NOMO-1 treated with dmso at 0.1 percent for 144 hours (cell line): ENCODE results near the gene ABLIM2.

ENCODE experiments used
- DNase-seq: peaks from one replicate; lab custom pipeline; 2025; ENCODE audit not compliant: unreplicated experiment; lab: John Stamatoyannopoulos, UW

ABLIM2 gene

DNA sequence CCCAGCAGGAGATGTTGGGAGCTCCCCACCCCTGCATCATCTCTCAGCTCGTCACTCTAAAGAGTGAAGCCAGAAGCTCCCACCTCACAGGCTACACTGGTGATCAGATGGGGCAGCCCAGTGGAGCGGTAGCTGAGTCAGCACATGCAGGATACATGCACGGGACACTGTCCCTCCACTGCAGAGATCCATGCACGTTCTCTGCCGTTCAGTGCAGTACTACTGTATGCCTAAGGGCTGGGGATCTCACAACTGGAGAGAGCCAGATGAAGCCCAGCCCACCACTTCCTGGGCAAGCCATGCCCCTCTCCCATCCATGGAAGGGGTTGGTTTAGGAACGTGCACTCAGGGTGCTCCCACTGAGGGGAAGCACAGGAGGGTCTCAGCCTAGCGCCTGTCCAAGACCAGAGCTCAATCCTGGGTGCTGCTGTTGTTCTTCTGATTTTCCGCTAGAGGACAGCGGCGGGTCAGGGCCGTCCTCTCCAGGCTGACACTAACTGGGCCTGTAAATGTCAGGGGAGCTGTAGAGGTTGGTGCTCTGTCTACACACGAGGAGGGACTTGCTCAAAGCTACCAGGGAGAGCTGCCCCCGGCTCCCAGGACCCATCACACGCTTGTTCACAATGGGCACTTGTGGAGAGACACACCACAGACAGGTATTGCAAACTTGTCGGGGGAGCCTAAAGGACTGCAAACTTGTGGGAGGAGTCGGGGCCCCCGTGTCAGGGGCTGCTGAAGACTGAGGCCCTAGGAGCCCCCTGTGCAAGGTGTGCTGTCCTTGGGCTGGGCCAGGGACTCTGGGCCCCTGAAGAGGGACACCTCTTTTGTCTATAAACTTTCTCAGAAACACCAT is 18.2 kb upstream of the ABLIM2 start:
- peak; percentile 67 for DNase-seq

DNA sequence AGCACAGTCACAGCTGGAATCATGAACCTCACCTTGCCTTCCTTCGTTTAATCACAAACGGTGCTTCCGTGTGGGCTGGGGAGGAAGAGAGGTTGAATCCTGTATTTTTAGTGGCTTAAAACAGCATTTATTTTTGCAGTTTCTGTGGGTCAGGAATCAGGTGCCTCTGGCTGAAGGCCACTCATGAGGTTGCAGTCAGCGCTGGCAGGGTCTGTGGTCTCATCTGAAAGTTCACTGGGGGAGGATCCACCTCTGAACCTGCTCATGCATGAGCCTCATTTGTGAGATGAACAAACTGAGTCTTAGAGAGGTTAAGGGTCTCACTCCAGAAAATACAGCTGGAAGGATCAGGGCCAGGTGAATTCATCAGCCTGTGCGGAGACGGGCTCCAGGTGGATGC is 17.1 kb upstream of the ABLIM2 start:
- DNase-seq, result no peak

DNA sequence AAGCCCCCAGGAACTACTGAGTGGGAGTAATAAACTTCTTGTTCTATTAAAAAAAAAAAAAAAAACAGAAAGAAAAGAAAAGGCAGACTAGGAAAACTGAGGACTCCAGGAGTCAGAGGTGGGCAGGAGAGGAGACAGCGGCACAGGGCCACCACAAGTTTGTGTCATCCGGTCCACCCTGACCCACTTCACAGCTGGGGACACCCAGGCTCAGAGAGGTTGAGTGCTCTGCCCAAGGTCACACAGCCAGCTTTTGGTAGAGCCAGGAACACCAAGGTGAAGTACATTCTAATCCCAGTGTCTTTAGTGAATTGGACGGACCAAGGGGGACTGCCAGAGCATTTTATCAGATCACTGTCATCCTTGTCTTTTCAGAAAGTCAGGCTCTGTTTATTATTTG is 16.4 kb upstream of the ABLIM2 start:
- no peak for DNase-seq

DNA sequence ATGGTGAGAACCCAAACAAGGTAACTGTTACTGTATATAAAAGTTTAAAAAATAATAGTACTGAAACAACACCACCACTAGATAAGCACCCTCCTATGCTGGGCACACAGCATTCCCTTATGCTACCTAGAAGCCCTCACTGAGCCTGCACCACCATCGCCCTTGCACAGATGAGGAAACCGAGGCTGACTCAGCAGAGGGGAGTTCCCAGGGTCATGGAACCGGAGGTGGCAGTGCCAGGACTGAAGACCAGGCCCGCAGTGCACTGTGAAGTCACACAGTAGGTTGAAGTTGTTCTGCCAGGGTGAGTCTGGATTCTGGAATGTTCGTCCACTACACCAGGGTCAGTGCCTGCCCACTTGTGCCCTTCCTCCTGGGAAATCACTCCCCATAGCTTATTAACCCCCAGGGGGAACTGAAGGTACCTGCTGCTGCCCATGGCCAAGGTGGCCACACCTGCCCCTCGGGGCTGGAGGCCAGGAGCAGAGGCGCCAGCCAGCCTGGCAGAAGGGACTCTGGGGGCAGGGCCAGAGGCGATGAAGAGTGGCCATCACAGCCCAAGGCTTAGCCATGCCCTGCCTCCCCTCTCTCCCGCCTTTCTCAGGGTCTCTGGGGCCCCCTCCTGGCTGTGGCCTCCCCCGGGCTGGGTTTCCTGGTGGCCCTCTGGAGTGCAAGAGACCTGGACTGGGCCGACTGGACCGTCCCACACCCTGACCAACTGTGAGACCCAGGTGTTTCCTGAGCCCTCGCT is 15.1 kb upstream of the ABLIM2 start:
- no peak for DNase-seq

DNA sequence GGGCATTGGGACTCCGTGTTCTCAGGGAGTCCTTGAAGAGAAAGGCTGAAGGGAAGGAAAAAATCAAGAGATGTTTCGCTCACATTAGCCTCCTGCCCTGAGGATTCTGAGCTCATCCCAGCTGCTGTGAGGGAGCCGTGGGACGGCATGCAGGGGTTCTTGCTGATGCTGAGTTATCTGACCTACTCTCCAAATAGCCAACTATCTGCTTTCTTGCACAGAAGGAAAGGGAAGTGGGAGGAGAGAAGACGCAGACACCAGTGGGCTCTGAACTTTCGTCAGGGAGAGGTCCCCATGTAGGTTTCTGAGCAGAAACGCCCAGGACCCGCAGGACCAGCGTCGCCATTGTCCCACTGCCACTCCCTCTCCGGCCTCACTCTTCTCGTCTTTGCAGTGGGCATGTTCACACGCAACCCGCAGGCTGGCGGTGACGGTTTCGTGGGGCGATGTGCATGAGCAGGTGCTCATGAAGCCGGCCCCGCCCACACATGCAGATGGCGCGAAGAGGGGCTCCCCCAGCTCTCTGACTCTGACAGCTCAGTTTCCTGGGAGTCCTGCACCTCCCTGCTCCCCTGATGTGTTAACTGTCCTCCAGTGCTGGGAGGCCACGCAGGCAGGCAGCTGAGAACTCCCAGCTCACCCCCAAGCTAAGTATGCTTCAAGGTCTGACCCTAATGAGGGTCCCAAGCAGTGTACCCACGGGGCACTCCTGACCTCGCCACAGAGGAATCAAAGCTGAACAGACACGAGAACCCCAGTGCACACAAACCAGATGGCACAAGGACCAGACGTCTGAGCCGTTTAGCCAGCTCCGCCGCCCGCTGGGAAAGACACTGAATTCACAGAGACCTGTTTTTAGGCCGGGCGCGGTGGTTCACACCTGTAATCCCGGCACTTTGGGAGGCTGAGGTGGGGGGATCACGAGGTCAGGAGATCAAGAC is 13.6 kb upstream of the ABLIM2 start:
- DNase-seq, result no peak

DNA sequence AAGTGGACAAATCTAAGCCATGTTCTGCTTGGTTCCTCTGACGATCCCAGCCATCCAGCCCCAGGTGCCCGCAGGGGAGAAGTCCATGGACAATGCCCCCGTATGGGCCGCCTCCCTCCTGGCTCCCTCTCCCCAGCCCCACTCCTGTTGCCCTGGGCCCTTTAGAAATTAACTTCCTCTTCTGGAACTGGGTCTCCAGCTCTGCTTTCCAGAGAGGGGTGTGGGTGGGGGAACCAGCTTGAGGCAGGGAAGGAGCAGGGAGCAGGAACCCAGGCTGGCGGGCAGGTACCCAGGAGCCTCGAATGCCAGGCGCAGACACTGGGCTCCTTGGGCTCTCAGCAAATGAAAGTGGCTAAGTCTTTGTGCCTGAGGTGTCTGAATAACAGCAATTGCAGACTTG is 12.7 kb upstream of the ABLIM2 start:
- no peak for DNase-seq

DNA sequence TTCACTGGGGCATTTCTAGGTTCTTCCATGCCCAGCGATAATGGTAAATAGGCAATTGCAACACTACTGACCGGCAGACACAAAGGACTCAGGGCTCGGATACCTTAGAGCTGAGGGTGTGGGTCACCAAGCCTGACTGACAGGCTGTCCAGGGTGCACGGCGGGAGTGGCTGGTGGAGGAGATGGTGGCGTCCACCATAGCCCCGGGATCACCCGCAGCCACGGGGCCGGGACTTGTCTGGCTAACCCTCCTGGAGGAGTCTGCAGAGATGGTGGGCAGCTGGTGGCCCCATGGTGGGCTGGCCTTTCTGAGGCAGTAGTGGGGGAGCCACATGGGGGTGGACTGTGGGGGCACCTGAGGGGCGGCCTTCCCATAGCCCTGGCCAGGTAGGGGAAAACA is 11.7 kb upstream of the ABLIM2 start:
- DNase-seq, result no peak

DNA sequence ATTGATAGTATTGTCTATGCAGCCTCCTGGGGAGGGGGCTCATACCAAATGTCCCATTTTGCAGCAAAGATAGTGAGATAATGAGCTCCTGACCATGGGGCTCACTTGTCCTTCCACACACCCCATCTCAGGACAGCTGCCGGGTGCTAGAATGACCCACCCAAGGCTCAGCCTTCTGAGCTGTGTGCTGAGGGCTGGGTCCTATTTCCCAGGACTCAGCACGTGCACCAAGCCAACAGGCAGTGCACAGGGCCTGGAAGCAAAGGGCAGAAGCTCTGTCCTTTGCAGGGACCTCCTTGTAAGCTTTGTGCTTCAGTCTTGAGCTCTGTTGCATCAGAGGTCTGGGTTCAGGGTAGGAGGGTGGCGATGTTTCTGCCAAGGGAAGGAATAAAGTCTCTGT is 11.2 kb upstream of the ABLIM2 start:
- no peak for DNase-seq

DNA sequence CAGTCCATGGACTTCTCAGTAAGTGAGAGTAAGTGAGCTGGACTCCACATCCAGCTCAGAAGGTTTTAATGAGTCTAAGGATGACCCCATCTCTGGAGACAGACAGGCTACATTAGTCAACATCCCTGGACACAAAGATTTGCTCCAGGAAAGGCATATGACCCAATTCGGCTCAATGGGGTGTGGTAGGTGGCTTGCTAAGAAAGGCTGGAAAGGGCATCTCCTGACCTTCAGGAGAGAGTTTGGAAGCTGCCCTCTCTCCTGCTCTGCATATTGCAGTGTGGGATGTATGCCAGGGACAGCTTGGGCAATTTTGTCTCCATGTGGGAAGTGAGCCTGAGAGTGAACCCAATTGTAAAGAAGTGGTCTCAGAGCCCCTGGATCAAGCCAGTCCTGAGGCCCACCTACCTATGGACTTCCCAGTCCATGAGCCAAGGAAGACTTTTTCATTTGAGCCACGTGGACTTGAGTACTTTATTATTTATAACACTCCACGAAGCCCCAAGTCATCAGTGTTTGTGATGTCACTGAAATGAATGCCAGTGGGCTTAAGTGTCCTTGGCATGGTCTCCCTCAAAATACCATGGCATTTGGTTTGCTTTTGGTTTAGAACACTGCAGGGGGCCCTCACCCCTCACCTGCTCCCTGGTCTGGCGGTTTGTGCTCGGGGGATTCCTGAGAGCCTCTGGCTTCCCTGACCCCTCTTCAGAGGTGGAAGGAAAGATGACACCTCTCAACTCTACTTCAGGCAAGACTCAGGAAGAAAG is 10.4 kb upstream of the ABLIM2 start:
- no peak for DNase-seq

DNA sequence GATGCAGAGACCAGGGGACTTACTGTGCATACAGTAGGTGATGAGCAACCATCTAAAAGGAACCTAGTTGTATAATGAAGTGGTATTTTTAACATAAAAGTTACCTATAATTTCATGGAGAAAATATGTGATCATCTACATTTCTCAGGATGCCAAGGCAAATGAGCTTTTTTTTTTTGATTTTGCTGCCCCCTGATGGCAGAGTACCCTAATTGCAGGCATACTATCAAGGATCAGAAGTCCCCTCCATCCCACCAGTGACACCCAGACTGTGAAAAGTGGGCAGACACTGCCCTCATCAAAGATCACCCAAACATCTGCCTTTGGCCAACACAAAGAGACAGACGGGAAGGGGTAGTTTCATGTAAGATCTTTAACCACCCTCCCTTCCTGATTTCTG is 9.6 kb upstream of the ABLIM2 start:
- no peak for DNase-seq

DNA sequence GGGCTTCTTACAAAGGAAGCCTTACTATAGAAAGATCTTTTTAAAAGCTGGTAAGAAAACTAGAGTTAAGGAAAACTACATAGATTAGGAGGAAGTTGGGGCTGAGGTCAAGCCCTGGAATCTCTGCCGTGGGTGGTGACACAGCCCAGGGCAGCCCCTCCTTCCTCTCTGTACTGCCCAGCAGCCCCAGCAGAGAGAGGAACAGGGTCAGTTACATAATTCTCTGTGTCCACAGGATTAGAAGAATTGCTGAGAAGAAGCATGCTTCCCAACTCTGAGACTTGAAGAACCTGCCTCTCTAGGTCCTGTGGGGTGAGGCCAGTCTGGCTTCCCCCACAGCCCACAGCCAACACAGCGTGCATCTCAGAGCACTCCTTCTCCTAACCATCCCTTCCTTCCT is 9.2 kb upstream of the ABLIM2 start:
- peak; percentile 25 for DNase-seq

DNA sequence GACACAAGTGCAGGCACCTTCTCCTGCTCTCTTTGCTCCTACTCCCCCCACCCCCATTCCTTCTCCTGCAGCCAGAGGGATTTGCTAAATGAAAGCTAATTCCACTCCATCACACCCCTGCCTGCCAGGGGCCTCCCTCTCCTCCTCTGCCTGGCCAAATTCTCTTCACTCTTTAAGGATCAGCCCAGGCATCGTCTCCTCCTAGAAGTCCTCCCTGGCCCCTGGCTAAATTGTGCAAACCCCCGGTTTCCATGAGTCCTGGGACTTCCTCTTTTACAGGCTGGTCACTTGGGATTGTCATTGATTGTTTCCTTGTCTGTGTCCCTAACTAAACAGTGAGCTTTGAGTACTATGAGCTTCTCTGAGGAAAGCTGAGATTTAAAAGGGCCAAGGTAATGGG is 8.7 kb upstream of the ABLIM2 start:
- DNase-seq, result no peak

DNA sequence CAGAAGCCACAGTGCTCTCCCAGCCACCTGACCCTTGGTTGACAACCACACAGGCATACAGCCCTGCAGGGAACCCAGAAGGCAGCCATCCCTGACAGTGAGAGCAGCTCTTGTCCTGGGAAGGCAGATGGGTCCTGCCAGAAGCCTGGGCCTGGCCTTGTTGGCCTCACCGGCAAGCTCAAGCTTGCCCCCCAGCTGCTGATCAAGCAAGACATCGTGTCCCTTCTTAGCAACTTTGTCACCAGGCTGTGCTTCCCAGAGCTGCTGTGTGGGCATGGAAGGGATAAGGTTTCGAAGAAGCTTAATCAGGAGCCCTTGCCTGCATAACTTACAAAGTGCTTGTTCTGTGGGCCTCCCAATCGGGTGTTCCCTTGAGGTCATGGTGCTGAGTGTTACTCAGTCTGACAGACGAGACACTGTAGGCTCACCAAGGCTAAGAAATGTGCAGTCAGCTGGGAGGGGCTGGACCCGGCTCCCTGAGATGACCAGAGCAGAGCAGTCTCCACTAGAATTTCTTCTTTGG is 6.8 kb upstream of the ABLIM2 start:
- DNase-seq, result no peak

DNA sequence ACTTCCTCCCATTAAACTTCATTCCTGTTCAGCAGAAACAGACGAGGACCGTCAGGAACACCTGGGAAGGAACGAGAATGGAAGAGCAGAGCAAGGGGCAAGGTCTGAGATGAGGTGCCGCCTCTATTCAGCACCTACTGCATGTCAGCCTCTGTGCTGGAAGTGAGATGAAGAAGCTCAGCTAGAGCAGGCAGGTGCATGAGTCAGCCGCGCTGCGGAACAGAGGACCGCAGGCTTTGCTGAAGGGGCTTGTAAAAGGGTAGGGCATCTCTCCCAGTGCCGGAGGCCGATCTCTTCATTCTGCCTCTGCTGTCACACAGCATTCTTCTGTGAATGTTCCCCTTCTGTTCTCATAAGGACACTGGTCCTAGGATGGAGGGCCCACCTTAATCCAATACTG is 6.1 kb upstream of the ABLIM2 start:
- DNase-seq, result no peak

DNA sequence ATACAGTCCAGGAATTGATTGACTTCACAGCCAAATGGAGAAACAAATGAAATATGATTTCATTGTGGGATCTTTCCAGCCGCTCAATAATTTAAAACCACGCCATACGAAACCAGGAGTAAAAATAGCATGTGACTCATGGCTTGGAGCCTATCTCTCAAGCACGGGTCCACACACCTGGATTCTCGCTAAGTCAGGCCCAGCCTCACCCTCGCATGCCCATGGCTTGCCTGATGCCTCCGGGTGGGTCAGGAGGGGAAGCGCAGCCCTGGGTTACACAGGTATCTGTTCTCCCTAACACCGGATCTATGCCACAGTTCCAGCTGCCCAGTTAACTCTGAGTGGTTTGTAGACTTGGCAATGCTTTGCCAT is 5.6 kb upstream of the ABLIM2 start:
- DNase-seq, result no peak

DNA sequence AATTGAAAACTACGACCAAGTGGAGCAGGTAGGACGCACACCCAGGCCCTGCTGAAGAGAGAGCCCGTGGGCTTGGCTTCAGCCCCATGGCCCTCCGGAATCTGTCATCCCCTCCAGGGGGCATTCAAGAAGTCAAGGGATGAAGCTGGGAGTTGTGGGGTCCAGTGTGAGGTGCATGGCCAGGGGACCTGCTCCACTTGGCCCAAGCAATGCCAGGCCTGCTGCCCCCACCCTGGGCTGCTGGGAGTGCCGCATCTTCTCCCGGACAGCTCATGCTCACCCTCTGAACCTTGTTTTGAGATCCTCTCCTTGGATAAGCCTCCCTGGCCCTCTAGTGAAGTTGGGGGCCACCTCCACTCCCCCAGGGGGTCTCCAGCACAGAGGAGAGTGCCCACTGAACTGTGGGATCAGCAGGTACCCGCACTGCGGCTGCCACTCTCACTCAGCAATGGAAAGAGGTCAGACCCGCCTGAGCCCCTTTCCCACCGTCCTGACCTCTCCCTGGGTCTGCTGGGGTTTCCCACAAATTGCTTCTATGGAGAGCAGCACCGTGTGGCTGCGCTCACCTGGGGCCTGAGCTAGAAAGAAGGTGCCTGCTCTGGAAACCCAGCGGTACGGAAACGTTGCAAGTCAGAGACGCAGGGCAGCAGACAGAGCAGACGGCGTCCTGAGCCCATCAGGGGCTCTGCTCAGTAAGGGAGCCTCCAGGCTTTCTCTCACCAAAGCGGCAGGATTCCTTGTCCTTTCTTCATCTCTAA is 5.0 kb upstream of the ABLIM2 start:
- no peak for DNase-seq

DNA sequence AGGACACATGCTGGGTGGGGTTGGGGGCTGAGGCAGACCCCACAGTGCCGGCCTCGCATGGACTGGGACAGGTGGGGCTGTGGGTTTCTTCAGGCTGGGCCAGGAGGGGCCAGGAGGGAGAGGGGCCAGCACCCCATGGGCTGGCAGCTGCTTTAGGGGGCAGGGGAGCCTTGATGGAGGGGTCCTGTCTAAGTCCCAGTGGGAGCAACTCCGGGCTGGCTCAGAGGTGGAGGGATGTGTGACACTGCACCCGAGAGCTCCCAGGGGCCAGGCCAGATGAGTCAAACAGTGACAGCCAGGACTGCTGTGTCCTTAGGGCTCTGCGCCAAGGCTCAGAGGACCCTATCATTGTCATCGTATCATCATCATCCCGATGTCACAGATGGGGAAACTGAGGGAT is 4.4 kb upstream of the ABLIM2 start:
- no peak for DNase-seq

DNA sequence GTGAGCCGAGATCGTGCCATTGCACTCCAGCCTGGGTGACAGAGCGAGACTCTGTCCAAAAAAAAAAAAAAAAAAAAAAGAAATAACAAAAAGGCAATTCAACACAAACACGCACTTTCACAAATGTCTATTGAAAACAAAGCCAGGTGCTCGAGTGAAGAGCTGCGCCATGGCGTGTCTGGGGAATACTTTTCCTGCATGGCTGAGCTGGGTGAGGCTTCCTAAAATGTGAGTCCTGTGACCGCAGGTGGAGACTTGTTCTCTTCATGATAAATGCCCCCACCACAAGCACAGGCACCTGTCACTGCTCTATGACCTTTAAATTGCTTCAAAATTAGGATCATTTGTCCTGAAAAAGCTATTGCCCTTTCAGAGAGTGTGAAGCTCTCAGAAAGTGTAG is 4.0 kb upstream of the ABLIM2 start:
- DNase-seq, result no peak

DNA sequence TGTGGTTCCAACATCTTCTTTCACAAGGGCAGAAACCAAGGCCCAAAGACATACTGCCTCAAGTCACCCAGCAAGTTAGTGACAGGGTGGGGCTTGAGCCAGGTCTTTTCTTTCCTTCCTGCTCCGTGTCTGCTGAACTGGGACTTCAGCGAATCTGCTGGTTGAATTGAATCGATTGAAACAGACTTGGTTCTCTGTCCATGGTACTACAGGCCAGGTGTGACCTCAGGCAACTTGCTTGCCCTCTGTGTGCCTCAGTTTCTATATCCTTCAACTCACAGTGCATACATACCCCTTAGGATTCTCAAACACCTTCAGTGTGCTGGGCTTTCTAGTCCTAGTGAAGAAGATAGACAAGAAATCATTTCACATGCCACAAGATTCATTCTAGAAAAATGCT is 2.0 kb upstream of the ABLIM2 start:
- no peak for DNase-seq

DNA sequence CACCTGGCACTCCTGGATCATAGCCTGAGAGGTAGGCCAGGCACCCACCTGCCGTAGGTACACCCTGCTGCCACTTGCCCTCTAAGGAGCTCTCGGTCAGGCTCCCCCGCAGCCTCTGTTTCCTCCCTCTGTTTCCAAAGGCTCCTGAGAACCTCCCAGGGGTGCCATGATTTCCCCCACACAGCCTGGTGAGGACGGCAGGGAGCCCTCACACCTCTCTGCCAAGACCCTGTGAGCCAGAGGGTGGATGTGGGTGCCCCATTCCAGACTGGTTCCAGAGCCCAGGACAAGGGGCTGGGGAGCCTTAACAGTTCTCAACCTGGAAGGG is 1.6 kb upstream of the ABLIM2 start:
- no peak for DNase-seq
